Amygdala (tissue), 56 donors: ENCODE results near the gene CRISP3.

Experiments
- DNase-seq, 56 donors: peaks; one replicate each; lab custom pipeline; 2025; lab: John Stamatoyannopoulos, UW

Gene CRISP3

DNA sequence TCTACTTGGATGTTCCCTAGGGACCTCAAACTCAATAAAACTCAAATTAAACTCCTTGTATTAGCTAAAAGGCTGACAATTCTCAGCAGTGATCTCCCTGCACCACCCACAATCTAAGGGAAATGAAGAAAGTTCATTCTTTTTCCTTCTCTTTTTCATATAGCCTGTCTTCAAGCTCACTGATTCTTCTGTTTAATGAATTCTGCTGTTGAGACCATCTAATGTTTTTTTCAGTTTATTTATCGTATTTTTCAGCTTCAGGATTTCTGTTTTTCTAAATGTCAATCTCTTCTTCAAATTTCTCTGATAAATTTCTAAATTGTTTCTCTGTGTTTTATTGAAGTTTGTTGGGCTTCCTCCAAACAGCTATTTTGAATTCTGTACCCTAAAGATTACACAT, 50.7 kb downstream of the CRISP3 start:
- no peak for DNase-seq

GRCh38 chr6:49692534-49692933, 51.7 kb downstream of the CRISP3 start:
- DNase-seq = no peak
